Gastroesophageal sphincter (tissue), 4 donors: ENCODE measurements around the gene LARGE1. TPM values are rescaled to one million over a fixed set of nuclear protein-coding genes. Genes with fewer than 3 reads are reported as not detected.

Source experiments
- ATAC-seq: fragments of 150-250 bp; one replicate; pipeline ENCODE4 v1.9.1; 2016; ENCODE audit warnings: mild to moderate bottlenecking, moderate library complexity
- H3K27ac ChIP-seq, 4 donors: fragments of 200-600 bp; sonication (generic) in 3 of 4; 1 replicate in 3 of 4; 2 replicates in 1 of 4; pipeline ENCODE4 v1.5.1; 2016 to 2019
- H3K27me3 ChIP-seq: fragments of 200-600 bp; sonication (generic); one replicate; pipeline ENCODE4 v1.5.1; 2019
- H3K36me3 ChIP-seq, 2 donors: fragments of 200-600 bp; sonication (generic); one replicate each; pipeline ENCODE4 v1.5.1; 2019; ENCODE audit warnings: control low read depth in 1 of 2
- H3K4me1 ChIP-seq, 3 donors: fragments of 200-600 bp; sonication (generic); 1 replicate in 2 of 3; 2 replicates in 1 of 3; pipeline ENCODE4 v1.5.1; 2016 to 2019; ENCODE audit warnings: control low read depth in 2 of 3
- H3K4me3 ChIP-seq, 2 donors: fragments of 200-600 bp; sonication (generic); one replicate each; pipeline ENCODE4 v1.5.1; 2019; ENCODE audit warnings: mild to moderate bottlenecking in 1 of 2, moderate library complexity in 1 of 2
- H3K9me3 ChIP-seq, 3 donors: fragments of 200-600 bp; sonication (generic); one replicate each; pipeline ENCODE4 v1.5.1; 2017 to 2019; ENCODE audit warnings: control low read depth in 2 of 3
- EP300 ChIP-seq: sonication (generic); formaldehyde crosslinking; IDR thresholded peaks from one replicate; pipeline ENCODE4 v1.6.1; 2017; ENCODE audit warnings: antibody characterized with exemption, mild to moderate bottlenecking
- POLR2A ChIP-seq, 2 donors: fragments of 450-650 bp; IDR thresholded peaks; one replicate each; pipeline ENCODE4 v1.6.1; 2017; ENCODE audit warnings: antibody characterized with exemption in 2 of 2, mild to moderate bottlenecking in 2 of 2, moderate library complexity in 1 of 2
- POLR2AphosphoS5 ChIP-seq: sonication (generic); formaldehyde crosslinking; IDR thresholded peaks from one replicate; pipeline ENCODE4 v1.6.1; 2017; ENCODE audit warnings: antibody characterized with exemption
- WGBS, 2 donors: methylation state at CpG; one replicate each; pipeline ENCODE4 v1.1.5; 2018; ENCODE audit warnings: low coverage in 1 of 2; 5-methylcytosine and 5-hydroxymethylcytosine counted together
- total RNA-seq, 4 donors: library from RNA; depleted of rRNA; stranded (reverse); fragments of >200 nt; gene quantifications; one replicate each; pipeline ENCODE4 v1.1.0, GENCODE V29; 2016
- TF ChIP-seq, protein P1 (sequence below), 4 experiments: fragments of 200-600 bp in 2 of 4; fragments of 450-650 bp in 2 of 4; sonication (generic) in 1 of 4; IDR thresholded peaks; one replicate each; pipeline ENCODE4 v1.5.1; 2017 to 2019; ENCODE audit warnings: antibody characterized with exemption in 4 of 4, mild to moderate bottlenecking in 2 of 4, moderate library complexity in 2 of 4

The LARGE1 gene
- total RNA-seq, 4 donors from 2014 or later, result 23.0 to 67.8 (median 48.0) TPM

DNA sequence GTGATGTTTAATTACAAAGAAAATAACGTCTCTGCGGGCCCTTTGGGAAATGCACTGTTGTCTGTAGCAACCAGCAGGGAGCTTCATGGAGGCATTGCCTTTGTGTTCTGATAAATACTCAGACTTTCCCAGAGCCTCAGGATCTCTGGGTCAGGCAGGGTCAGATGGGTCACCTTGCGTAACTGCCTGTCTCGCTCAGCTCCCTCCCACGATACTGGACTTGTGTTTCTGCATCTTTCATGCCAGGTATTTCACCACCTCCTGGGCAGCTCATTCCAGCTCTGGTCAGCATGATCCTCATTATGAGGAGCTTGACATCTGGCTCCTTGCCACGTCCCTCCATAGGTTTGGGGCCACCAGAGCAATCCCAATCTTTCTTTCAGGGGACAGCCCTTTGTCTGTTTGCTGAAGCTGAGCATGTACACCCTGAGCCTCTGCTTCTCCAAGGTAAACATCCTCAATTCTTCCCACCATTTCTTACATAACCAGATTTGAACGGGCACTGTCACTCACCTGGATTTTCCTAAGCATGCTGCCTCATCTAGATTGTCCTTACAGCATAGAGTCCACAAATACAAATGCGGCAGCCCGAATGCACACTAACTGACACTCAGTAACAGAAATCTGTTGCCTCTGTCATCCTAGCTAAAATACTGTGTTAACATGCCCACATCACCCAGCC lies 162.3 kb downstream of the LARGE1 start:
- no peaks in the 10 kb centered on the region for H3K9me3 ChIP-seq
- 74 to 75% methylated on average over 5 to 9 of the region's 9 CpGs for WGBS, 2 donors
- no peak for ATAC-seq
- no peaks in the 10 kb centered on the region for H3K4me1 ChIP-seq
- H3K4me3 ChIP-seq, result no peak overlapping the region
- TF ChIP-seq, protein P1, sequence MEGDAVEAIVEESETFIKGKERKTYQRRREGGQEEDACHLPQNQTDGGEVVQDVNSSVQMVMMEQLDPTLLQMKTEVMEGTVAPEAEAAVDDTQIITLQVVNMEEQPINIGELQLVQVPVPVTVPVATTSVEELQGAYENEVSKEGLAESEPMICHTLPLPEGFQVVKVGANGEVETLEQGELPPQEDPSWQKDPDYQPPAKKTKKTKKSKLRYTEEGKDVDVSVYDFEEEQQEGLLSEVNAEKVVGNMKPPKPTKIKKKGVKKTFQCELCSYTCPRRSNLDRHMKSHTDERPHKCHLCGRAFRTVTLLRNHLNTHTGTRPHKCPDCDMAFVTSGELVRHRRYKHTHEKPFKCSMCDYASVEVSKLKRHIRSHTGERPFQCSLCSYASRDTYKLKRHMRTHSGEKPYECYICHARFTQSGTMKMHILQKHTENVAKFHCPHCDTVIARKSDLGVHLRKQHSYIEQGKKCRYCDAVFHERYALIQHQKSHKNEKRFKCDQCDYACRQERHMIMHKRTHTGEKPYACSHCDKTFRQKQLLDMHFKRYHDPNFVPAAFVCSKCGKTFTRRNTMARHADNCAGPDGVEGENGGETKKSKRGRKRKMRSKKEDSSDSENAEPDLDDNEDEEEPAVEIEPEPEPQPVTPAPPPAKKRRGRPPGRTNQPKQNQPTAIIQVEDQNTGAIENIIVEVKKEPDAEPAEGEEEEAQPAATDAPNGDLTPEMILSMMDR (IDR thresholded peaks at IDR 0.05), result no peak
- TF ChIP-seq EP300 (no peak), POLR2A (IDR thresholded peaks at IDR 0.05) (no peak)
- H3K27ac ChIP-seq, result no peak overlapping the region
- peaks cover 0 to 11% of the 10 kb centered on the region in 2 donors for H3K36me3 ChIP-seq
- no peaks in the 10 kb centered on the region for H3K27me3 ChIP-seq

- Histone ChIP-seq H3K36me3 (peaks cover 0 to 11% of the 10 kb centered on the region in 2 donors), H3K27me3 (no peaks in the 10 kb centered on the region), H3K9me3 (no peaks in the 10 kb centered on the region), H3K4me3 (no peak overlapping the region), H3K27ac (no peak overlapping the region), H3K4me1 (no peaks in the 10 kb centered on the region)
- no peak for ATAC-seq
- TF ChIP-seq EP300, result no peak
- no peak for TF ChIP-seq POLR2A (IDR thresholded peaks at IDR 0.05)
- 76% methylated on average over 10 to 11 of the region's 15 CpGs for WGBS, 2 donors
Observed at GRCh38 chr22:33757041-33757801, 163.1 kb downstream of the LARGE1 start.

GRCh38 chr22:33756508-33756949 lies 163.7 kb downstream of the LARGE1 start:
- TF ChIP-seq, protein P1 (IDR thresholded peaks at IDR 0.05), result no peak
- TF ChIP-seq EP300, result no peak
- WGBS, 2 donors, result 81 to 83% methylated on average over 6 to 10 of the region's 10 CpGs
- Histone ChIP-seq H3K4me1 (no peaks in the 10 kb centered on the region), H3K27me3 (no peaks in the 10 kb centered on the region), H3K4me3 (no peak overlapping the region), H3K36me3 (peaks cover 0 to 11% of the 10 kb centered on the region in 2 donors), H3K27ac (no peak overlapping the region), H3K9me3 (no peaks in the 10 kb centered on the region)
- ATAC-seq, result no peak

- ATAC-seq, result no peak
- Histone ChIP-seq H3K9me3 (no peaks in the 10 kb centered on the region), H3K27me3 (no peaks in the 10 kb centered on the region), H3K27ac (no peak overlapping the region), H3K4me3 (no peak overlapping the region), H3K4me1 (no peaks in the 10 kb centered on the region), H3K36me3 (no peaks in the 10 kb centered on the region)
- WGBS, 2 donors, result 83 to 93% methylated on average over 1 to 4 of the region's 4 CpGs
- TF ChIP-seq EP300 (no peak), POLR2AphosphoS5 (no peak)
Observed at GRCh38 chr22:33748714-33749113, 171.6 kb downstream of the LARGE1 start.

DNA sequence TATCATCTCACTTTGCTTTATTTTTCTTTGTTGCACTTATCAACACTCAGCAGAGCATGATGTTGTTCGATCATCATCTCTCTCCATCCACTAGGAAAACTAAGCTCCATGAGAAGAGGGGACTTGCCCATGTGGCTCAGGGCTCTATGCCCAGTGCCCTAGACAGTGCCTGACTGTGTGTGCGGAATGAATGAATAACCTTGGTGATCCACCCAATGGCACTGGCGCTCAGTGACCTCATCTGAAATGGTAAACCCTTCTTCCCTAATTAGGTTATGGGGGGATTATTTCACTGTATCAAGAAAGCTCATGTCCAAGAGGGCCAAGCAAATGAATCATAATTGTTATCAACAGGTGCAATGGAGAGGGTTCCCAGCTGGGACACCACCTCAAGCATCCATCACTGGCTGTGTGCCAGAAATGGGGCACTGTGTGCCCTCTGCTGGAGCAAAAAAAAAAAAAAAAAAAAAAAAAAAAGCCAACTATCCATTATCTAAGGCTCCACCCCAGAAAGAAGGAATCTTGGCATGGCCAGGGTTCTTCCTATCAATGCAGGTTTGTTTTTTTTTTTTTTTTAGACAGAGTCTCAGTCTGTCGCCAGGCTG lies 172.6 kb downstream of the LARGE1 start:
- no peak for ATAC-seq
- Histone ChIP-seq H3K27me3 (no peaks in the 10 kb centered on the region), H3K4me3 (no peak overlapping the region), H3K9me3 (no peaks in the 10 kb centered on the region), H3K4me1 (no peaks in the 10 kb centered on the region), H3K27ac (no peak overlapping the region), H3K36me3 (no peaks in the 10 kb centered on the region)
- 93% methylated on average over 2 of the region's 4 CpGs; no CpG with 5 or more reads in 1 of the 2 donors for WGBS, 2 donors
- TF ChIP-seq EP300 (no peak), POLR2AphosphoS5 (no peak), POLR2A (IDR thresholded peaks at IDR 0.05) (no peak)
- TF ChIP-seq, protein P1 (IDR thresholded peaks at IDR 0.05), result no peak
